HCT116 (cell line): ENCODE results near the gene CHSY1. TPM values are rescaled to one million over a fixed set of nuclear protein-coding genes. Genes with fewer than 3 reads are reported as not detected.

Experiments
- ATAC-seq: fragments of 200-7000 bp; cut with Tn5 transposase; 2 replicates; pipeline ENCODE4 v1.9.1; 2020; ENCODE audit warnings: mild to moderate bottlenecking, moderate library complexity
- BruUV-seq: library from RNA; stranded (reverse); fragments of 400-500 nt; replicated peaks from 2 replicates; lab custom pipeline; 2021; lab: Mats Ljungman, UMichigan
- CTCF ChIA-PET: fragments of 300-600 bp; sonication (Branson Sonifier 250); formaldehyde crosslinking; loops from one replicate; lab custom pipeline; 2021; ENCODE audit warnings: antibody characterized with exemption; lab: Charles Lee
- POLR2A ChIA-PET: fragments of 300-600, 350-600 bp; sonication (Branson Sonifier 250); formaldehyde crosslinking; loops from one replicate; lab custom pipeline; 2021; ENCODE audit warnings: antibody characterized with exemption; lab: Charles Lee
- RAD21 ChIA-PET, 2 experiments: fragments of 300-600 bp; sonication (Branson Sonifier 250); formaldehyde crosslinking; loops; one replicate each; lab custom pipeline; 2023; ENCODE audit warnings: low total read pairs in 2 of 2; ENCODE audit not compliant: uncharacterized antibody in 2 of 2, unreplicated experiment in 2 of 2, low non-redundant PET in 1 of 2; lab: Charles Lee
- DNase-seq: peaks from one replicate; pipeline ENCODE4 v3.0.0-alpha.2; 2010; ENCODE audit warnings: low read depth, low spot score
- H2AFZ ChIP-seq: fragments of 200-600 bp; shearing (Covaris generic), sonication (generic); 2 replicates; pipeline ENCODE4 v1.6.1; 2017; ENCODE audit warnings: low read depth, mixed run types, mixed read lengths, antibody characterized with exemption, low read length; ENCODE audit not compliant: poor library complexity, severe bottlenecking
- H3K27ac ChIP-seq: 2 replicates; pipeline ENCODE4 v1.5.1; 2012; ENCODE audit warnings: low read depth, low read length
- H3K27me3 ChIP-seq: fragments of 200-600 bp; sonication (generic); 2 replicates; pipeline ENCODE4 v1.6.1; 2016; ENCODE audit warnings: mixed run types, low read length, mixed read lengths; ENCODE audit not compliant: insufficient read depth
- H3K36me3 ChIP-seq, 2 experiments: fragments of 200-500 bp in 1 of 2; fragments of 200-600 bp in 1 of 2; sonication (Bioruptor generic) in 1 of 2; sonication (generic) in 1 of 2; 2 replicates each; pipeline versions ENCODE4 v1.5.1 to v1.6.1; 2014 to 2016; ENCODE audit warnings: low read length in 2 of 2, inconsistent platforms in 1 of 2, mixed read lengths in 1 of 2, mixed run types in 1 of 2; ENCODE audit not compliant: insufficient read depth in 2 of 2, control insufficient read depth in 1 of 2
- H3K4me1 ChIP-seq, 2 experiments: fragments of 200-600 bp in 1 of 2; sonication (generic) in 1 of 2; 2 replicates each; pipeline versions ENCODE4 v1.5.1 to v1.6.1; 2012 to 2017; ENCODE audit warnings: low read length in 2 of 2, inconsistent platforms in 1 of 2, mild to moderate bottlenecking in 1 of 2, mixed read lengths in 1 of 2, mixed run types in 1 of 2, moderate library complexity in 1 of 2; ENCODE audit not compliant: insufficient read depth in 2 of 2, control insufficient read depth in 1 of 2
- H3K4me2 ChIP-seq: fragments of 200-600 bp; sonication (generic); 2 replicates; pipeline ENCODE4 v1.6.1; 2017; ENCODE audit warnings: mixed run types, low read length, mixed read lengths
- H3K4me3 ChIP-seq, 2 experiments: fragments of 200-600 bp in 1 of 2; sonication (generic) in 1 of 2; replicated peaks in 1 of 2; 2 replicates each; pipeline ENCODE4 v1.5.1; 2011 to 2016; ENCODE audit warnings: low read length in 2 of 2, control low read depth in 1 of 2, low read depth in 1 of 2, mild to moderate bottlenecking in 1 of 2, mixed read lengths in 1 of 2, mixed run types in 1 of 2
- H3K79me2 ChIP-seq: fragments of 200-600 bp; sonication (generic); 2 replicates; pipeline ENCODE4 v1.6.1; 2017; ENCODE audit warnings: mild to moderate bottlenecking, mixed run types, low read length, moderate library complexity, mixed read lengths; ENCODE audit not compliant: insufficient read depth
- H3K9ac ChIP-seq: fragments of 200-600 bp; sonication (generic); 2 replicates; pipeline ENCODE4 v1.6.1; 2016; ENCODE audit warnings: low read length, mixed read lengths
- H3K9me2 ChIP-seq: fragments of 200-600 bp; sonication (generic), shearing (Covaris generic); 2 replicates; pipeline ENCODE4 v1.6.1; 2017; ENCODE audit warnings: mixed run types, mild to moderate bottlenecking, moderate library complexity; ENCODE audit not compliant: insufficient read depth
- H3K9me3 ChIP-seq, 2 experiments: fragments of 200-500 bp in 1 of 2; fragments of 200-600 bp in 1 of 2; sonication (Bioruptor generic) in 1 of 2; sonication (generic) in 1 of 2; 2 replicates each; pipeline ENCODE4 v1.6.1; 2014 to 2017; ENCODE audit warnings: low read length in 2 of 2, mixed read lengths in 2 of 2, inconsistent platforms in 1 of 2, low read depth in 1 of 2, mild to moderate bottlenecking in 1 of 2, mixed run types in 1 of 2, moderate library complexity in 1 of 2; ENCODE audit not compliant: control insufficient read depth in 1 of 2, insufficient read depth in 1 of 2
- H4K20me1 ChIP-seq: fragments of 200-600 bp; sonication (generic), shearing (Covaris generic); 2 replicates; pipeline ENCODE4 v1.6.1; 2017; ENCODE audit warnings: mixed run types, mild to moderate bottlenecking, moderate library complexity; ENCODE audit not compliant: insufficient read depth
- CEBPB ChIP-seq: IDR thresholded peaks from 2 replicates; pipeline ENCODE4 v1.6.1; 2012; ENCODE audit warnings: low read depth
- CTCF ChIP-seq, 3 experiments: fragments of 200-600 bp in 1 of 3; sonication (generic) in 1 of 3; IDR thresholded peaks in 2 of 3; conservative IDR thresholded peaks in 1 of 3; 2 replicates each; pipeline ENCODE4 v1.5.1; 2012 to 2017; ENCODE audit warnings: low read depth in 2 of 3, low read length in 2 of 3, antibody characterized with exemption in 1 of 3, borderline replicate concordance in 1 of 3, control low read depth in 1 of 3, mild to moderate bottlenecking in 1 of 3, mixed read lengths in 1 of 3, mixed run types in 1 of 3, moderate library complexity in 1 of 3; ENCODE audit not compliant: insufficient read depth in 1 of 3
- EGR1 ChIP-seq: IDR thresholded peaks from 2 replicates; pipeline ENCODE4 v1.6.1; 2012; ENCODE audit warnings: low read depth
- ELF1 ChIP-seq: IDR thresholded peaks from 2 replicates; pipeline ENCODE4 v1.6.1; 2012; ENCODE audit warnings: low read depth, borderline replicate concordance
- EZH2 ChIP-seq: fragments of 200-600 bp; sonication (generic); IDR thresholded peaks from 2 replicates; pipeline ENCODE4 v1.6.1; 2017; ENCODE audit warnings: antibody characterized with exemption, mixed run types
- JUND ChIP-seq: IDR thresholded peaks from 2 replicates; pipeline ENCODE4 v1.6.1; 2012
- MAX ChIP-seq: IDR thresholded peaks from 2 replicates; pipeline ENCODE4 v1.6.1; 2012
- POLR2AphosphoS5 ChIP-seq: IDR thresholded peaks from 2 replicates; pipeline ENCODE4 v1.6.1; 2011; ENCODE audit warnings: mild to moderate bottlenecking, low read depth, low read length, moderate library complexity
- SP1 ChIP-seq: IDR thresholded peaks from 2 replicates; pipeline ENCODE4 v1.6.1; 2012; ENCODE audit warnings: low read depth
- TCF7L2 ChIP-seq: IDR thresholded peaks from 2 replicates; pipeline ENCODE4 v1.7.0; 2011; ENCODE audit warnings: borderline replicate concordance, inconsistent platforms; ENCODE audit not compliant: insufficient read depth, insufficient read length; ENCODE audit errors: extremely low read depth
- YY1 ChIP-seq: IDR thresholded peaks from 2 replicates; pipeline ENCODE4 v1.6.1; 2011; ENCODE audit warnings: low read length, low read depth, moderate library complexity, mild to moderate bottlenecking; ENCODE audit not compliant: insufficient replicate concordance; ENCODE audit errors: extremely low read depth
- ZNF274 ChIP-seq: fragments of 200-500 bp; sonication (Bioruptor generic); IDR thresholded peaks from 2 replicates; pipeline ENCODE4 v1.6.1; 2014; ENCODE audit warnings: mild to moderate bottlenecking, low read depth, low read length, inconsistent platforms
- intact Hi-C: fragments of 100-400 bp; cut with micrococcal nuclease; formaldehyde crosslinking; loops from 2 replicates; pipeline ENCODE4 v1.10.0; 2022
- total RNA-seq: library from RNA; stranded (reverse); gene quantifications from one replicate; pipeline ENCODE4 v1.2.1, GENCODE V29; 2021; ENCODE audit not compliant: unreplicated experiment
- TF ChIP-seq, protein P1 (sequence below): IDR thresholded peaks from 2 replicates; pipeline ENCODE4 v1.6.1; 2012
- TF ChIP-seq, protein P2 (sequence below): IDR thresholded peaks from 2 replicates; pipeline ENCODE4 v1.6.1; 2012; ENCODE audit warnings: low read depth

Gene CHSY1
- total RNA-seq, 1 experiment from 2014 or later = 25.4 TPM

DNA sequence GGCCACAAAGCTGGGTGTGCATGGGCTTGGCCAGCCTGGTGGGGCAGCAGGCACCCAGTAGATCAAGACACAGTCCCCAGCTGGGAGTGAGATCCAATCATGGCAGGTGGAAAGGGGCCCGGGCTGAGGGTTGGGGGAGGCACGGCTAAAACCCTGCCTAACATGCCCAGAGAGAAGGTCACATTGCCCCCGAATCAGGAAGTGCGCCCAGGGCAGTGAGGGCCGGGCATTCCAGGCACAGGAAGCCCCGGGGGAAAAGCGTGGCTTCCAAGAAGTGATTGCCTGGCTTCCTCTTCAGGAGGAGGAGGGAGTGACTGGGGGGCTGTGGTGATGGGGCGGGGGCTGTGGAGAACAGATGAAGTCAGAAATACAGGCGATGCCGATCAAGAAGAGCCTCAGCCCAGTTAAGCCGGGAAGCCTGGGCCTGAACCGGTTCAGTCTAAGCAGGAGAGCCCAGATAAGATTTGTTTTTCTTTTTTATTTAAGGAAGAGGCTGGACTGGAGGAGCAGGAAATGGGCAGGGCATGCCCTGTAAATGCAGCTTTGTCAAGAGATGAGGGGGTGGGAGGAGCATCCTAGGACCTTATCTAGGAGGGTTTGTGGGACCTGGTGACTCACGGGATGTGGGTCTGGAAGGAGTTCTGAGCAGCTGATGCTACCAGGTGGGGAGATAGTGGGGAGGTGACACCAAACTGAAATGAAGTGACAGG is 83.9 kb downstream of the CHSY1 start:
- ChIA-PET RAD21 (no interaction called here), CTCF (no interaction called here), POLR2A (no interaction called here)
- Histone ChIP-seq H3K27ac (peak overlapping the region; percentile 33; the same call in 1 of the 2 replicates), H3K9ac (no peak overlapping the region), H2AFZ (no peak overlapping the region), H3K4me2 (peak overlapping the region; percentile 21; the same call in 1 of the 2 replicates), H3K9me3 (peaks cover 17 to 22% of the 10 kb centered on the region in 2 experiments; a peak in 3 of 4 replicates), H3K36me3 (no peaks in the 10 kb centered on the region), H3K4me3 (no peak overlapping the region), H3K27me3 (no peaks in the 10 kb centered on the region), H4K20me1 (no peaks in the 10 kb centered on the region), H3K9me2 (no peaks in the 10 kb centered on the region), H3K4me1 (peaks cover 6 to 14% of the 10 kb centered on the region in 2 experiments; a peak in 3 of 4 replicates), H3K79me2 (no peaks in the 10 kb centered on the region)
- TF ChIP-seq POLR2AphosphoS5 = 0 out of 2 replicates have a peak, but pooled peaks have one; percentile 16
- no peak for TF ChIP-seq CEBPB
- TF ChIP-seq, protein P1, sequence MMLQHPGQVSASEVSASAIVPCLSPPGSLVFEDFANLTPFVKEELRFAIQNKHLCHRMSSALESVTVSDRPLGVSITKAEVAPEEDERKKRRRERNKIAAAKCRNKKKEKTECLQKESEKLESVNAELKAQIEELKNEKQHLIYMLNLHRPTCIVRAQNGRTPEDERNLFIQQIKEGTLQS = no peak
- no peak for TF ChIP-seq MAX
- TF ChIP-seq, protein P2, sequence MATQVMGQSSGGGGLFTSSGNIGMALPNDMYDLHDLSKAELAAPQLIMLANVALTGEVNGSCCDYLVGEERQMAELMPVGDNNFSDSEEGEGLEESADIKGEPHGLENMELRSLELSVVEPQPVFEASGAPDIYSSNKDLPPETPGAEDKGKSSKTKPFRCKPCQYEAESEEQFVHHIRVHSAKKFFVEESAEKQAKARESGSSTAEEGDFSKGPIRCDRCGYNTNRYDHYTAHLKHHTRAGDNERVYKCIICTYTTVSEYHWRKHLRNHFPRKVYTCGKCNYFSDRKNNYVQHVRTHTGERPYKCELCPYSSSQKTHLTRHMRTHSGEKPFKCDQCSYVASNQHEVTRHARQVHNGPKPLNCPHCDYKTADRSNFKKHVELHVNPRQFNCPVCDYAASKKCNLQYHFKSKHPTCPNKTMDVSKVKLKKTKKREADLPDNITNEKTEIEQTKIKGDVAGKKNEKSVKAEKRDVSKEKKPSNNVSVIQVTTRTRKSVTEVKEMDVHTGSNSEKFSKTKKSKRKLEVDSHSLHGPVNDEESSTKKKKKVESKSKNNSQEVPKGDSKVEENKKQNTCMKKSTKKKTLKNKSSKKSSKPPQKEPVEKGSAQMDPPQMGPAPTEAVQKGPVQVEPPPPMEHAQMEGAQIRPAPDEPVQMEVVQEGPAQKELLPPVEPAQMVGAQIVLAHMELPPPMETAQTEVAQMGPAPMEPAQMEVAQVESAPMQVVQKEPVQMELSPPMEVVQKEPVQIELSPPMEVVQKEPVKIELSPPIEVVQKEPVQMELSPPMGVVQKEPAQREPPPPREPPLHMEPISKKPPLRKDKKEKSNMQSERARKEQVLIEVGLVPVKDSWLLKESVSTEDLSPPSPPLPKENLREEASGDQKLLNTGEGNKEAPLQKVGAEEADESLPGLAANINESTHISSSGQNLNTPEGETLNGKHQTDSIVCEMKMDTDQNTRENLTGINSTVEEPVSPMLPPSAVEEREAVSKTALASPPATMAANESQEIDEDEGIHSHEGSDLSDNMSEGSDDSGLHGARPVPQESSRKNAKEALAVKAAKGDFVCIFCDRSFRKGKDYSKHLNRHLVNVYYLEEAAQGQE = no peak
- TF ChIP-seq ZNF274 = no peak
- TF ChIP-seq EGR1 = 0 out of 2 replicates have a peak, but pooled peaks have one; percentile 23
- TF ChIP-seq YY1 = no peak
- TF ChIP-seq SP1 = 0 out of 2 replicates have a peak, but pooled peaks have one; percentile 20
- 0 out of 2 replicates have a peak, but pooled peaks have one; percentile 7 for TF ChIP-seq JUND
- TF ChIP-seq CTCF (IDR thresholded peaks at IDR 0.05 in 2 of 3, conservative IDR thresholded peaks at IDR 0.05 in 1 of 3; ENCODE audit: borderline replicate concordance in 1 of 3, insufficient read depth in 1 of 3, low read depth in 2 of 3, low read length in 2 of 3) = no peak
- no peak for TF ChIP-seq ELF1
- TF ChIP-seq TCF7L2 = no peak
- TF ChIP-seq EZH2 = no peak
- BruUV-seq = no TSS peak
- peak; percentile 87 for ATAC-seq
- intact Hi-C loops = no loop called here
- peak; percentile 31 for DNase-seq
